GM23338 (cell line): ENCODE results near the gene MAST4. TPM values are rescaled to one million over a fixed set of nuclear protein-coding genes. Genes with fewer than 3 reads are reported as not detected.

Experiments used
- ATAC-seq: fragments of 200-7000 bp; cut with Tn5 transposase; 3 replicates; pipeline ENCODE4 v1.9.1; 2020
- DNase-seq: peaks from one replicate; pipeline ENCODE4 v3.0.0-alpha.2; 2015; ENCODE audit warnings: low spot score
- H2AFZ ChIP-seq: fragments of 200-600 bp; sonication (generic); 2 replicates; pipeline ENCODE4 v1.8.0; 2016; ENCODE audit warnings: antibody characterized with exemption, mild to moderate bottlenecking, moderate library complexity
- H3F3A ChIP-seq: fragments of 200-600 bp; sonication (generic); replicated peaks from 2 replicates; pipeline ENCODE4 v1.8.0; 2017; ENCODE audit warnings: antibody characterized with exemption, mixed run types, low read depth
- H3K27ac ChIP-seq: fragments of 200-600 bp; sonication (generic); 2 replicates; pipeline ENCODE4 v1.6.1; 2016; ENCODE audit warnings: low read depth
- H3K27me3 ChIP-seq: fragments of 200-600 bp; sonication (generic); 2 replicates; pipeline ENCODE4 v1.8.0; 2016; ENCODE audit warnings: mild to moderate bottlenecking, mixed run types, moderate library complexity; ENCODE audit not compliant: insufficient read depth
- H3K36me3 ChIP-seq: fragments of 200-600 bp; sonication (generic); 2 replicates; pipeline ENCODE4 v1.8.0; 2016; ENCODE audit warnings: mild to moderate bottlenecking; ENCODE audit not compliant: insufficient read depth
- H3K4me1 ChIP-seq: fragments of 200-600 bp; sonication (generic); 2 replicates; pipeline ENCODE4 v1.8.0; 2016; ENCODE audit warnings: mild to moderate bottlenecking, moderate library complexity; ENCODE audit not compliant: insufficient read depth
- H3K4me2 ChIP-seq: fragments of 200-600 bp; sonication (generic); 2 replicates; pipeline ENCODE4 v1.7.1; 2017; ENCODE audit warnings: mixed run types
- H3K4me3 ChIP-seq: fragments of 200-600 bp; sonication (generic); 2 replicates; pipeline ENCODE4 v1.6.1; 2016; ENCODE audit warnings: mixed run types
- H3K79me2 ChIP-seq: fragments of 200-600 bp; sonication (generic); replicated peaks from 2 replicates; pipeline ENCODE4 v1.8.0; 2017; ENCODE audit warnings: mild to moderate bottlenecking; ENCODE audit not compliant: insufficient read depth
- H3K9me2 ChIP-seq: fragments of 200-600 bp; sonication (generic); 2 replicates; pipeline ENCODE4 v1.8.0; 2017; ENCODE audit not compliant: insufficient read depth
- H4K20me1 ChIP-seq: fragments of 200-600 bp; sonication (generic); replicated peaks from 2 replicates; pipeline ENCODE4 v1.8.0; 2017; ENCODE audit warnings: mild to moderate bottlenecking; ENCODE audit not compliant: insufficient read depth
- H3K27ac Mint-ChIP-seq: 2 replicates; pipeline ENCODE4 v1.8.0; 2020; ENCODE audit warnings: inconsistent platforms, mild to moderate bottlenecking, moderate library complexity, mixed read lengths
- H3K27me3 Mint-ChIP-seq: 3 replicates; pipeline ENCODE4 v1.8.0; 2022; ENCODE audit warnings: low read depth, mild to moderate bottlenecking, moderate library complexity, mixed read lengths, inconsistent platforms; ENCODE audit not compliant: insufficient read depth, poor library complexity
- H3K36me3 Mint-ChIP-seq: 3 replicates; pipeline ENCODE4 v1.8.0; 2021; ENCODE audit warnings: low read depth, mild to moderate bottlenecking, inconsistent platforms, moderate library complexity, mixed read lengths
- H3K4me1 Mint-ChIP-seq: 3 replicates; pipeline ENCODE4 v1.8.0; 2020; ENCODE audit warnings: mild to moderate bottlenecking, inconsistent platforms, mixed read lengths
- H3K4me3 Mint-ChIP-seq: 3 replicates; pipeline ENCODE4 v1.8.0; 2021; ENCODE audit warnings: moderate library complexity, mild to moderate bottlenecking, inconsistent platforms, mixed read lengths
- H3K9me3 Mint-ChIP-seq: 3 replicates; pipeline ENCODE4 v1.8.0; 2020; ENCODE audit warnings: moderate library complexity, mild to moderate bottlenecking, inconsistent platforms, mixed read lengths
- CTCF ChIP-seq, 2 experiments: fragments of 200-600 bp in 1 of 2; sonication (generic) in 1 of 2; conservative IDR thresholded peaks; 2 replicates each; pipeline versions ENCODE4 v1.5.1 to v1.6.1; 2016 to 2017; ENCODE audit warnings: antibody characterized with exemption in 2 of 2, low read depth in 2 of 2, mild to moderate bottlenecking in 2 of 2, moderate library complexity in 1 of 2
- EZH2 ChIP-seq: fragments of 200-600 bp; sonication (generic); IDR thresholded peaks from one replicate; pipeline ENCODE4 v1.8.0; 2017; ENCODE audit warnings: antibody characterized with exemption, mild to moderate bottlenecking, low read depth; ENCODE audit not compliant: unreplicated experiment
- polyA plus RNA-seq: library from polyadenylated mRNA; unstranded; fragments of >200 nt; fragmentation: Nextera tagmentation; extraction: Ambion mirVana; gene quantifications from 2 replicates; pipeline ENCODE4 v1.2.1, GENCODE V29; 2016
- total RNA-seq: library from RNA; depleted of rRNA; stranded (reverse); fragments of >200 nt; shearing (Covaris generic); gene quantifications from 2 replicates; pipeline ENCODE4 v1.2.3, GENCODE V29; 2014
- TF ChIP-seq, protein P1 (sequence below): fragments of 250-450 bp; sonication (Bioruptor Pico); IDR thresholded peaks from 2 replicates; pipeline ENCODE4 v1.5.0; 2020; ENCODE audit warnings: mild to moderate bottlenecking, moderate library complexity

The MAST4 gene
- total and polyA plus RNA-seq, 2 experiments from 2014 or later: 3.6 to 8.5 TPM

GRCh38 chr5:66864240-66864884 lies 268.2 kb downstream of the MAST4 start:
- Histone ChIP-seq H4K20me1 (no peaks in the 10 kb centered on the region), H3K4me3 (no peak overlapping the region), H3K4me2 (no peak overlapping the region), H2AFZ (no peak overlapping the region), H3K4me1 (peaks cover 30% of the 10 kb centered on the region), H3K79me2 (no peaks in the 10 kb centered on the region), H3F3A (no peaks in the 10 kb centered on the region), H3K27ac (no peak overlapping the region), H3K27me3 (no peaks in the 10 kb centered on the region), H3K9me2 (no peaks in the 10 kb centered on the region), H3K36me3 (no peaks in the 10 kb centered on the region)
- Mint-ChIP-seq H3K36me3 (no peaks in the 10 kb centered on the region), H3K9me3 (no peaks in the 10 kb centered on the region), H3K27ac (no peak overlapping the region), H3K4me1 (peaks cover 45% of the 10 kb centered on the region), H3K27me3 (no peaks in the 10 kb centered on the region), H3K4me3 (no peak overlapping the region)
- TF ChIP-seq EZH2 (no peak), CTCF (conservative IDR thresholded peaks at IDR 0.05; ENCODE audit: low read depth in 2 of 2) (peak; percentile 69 to 88)
- TF ChIP-seq, protein P1, sequence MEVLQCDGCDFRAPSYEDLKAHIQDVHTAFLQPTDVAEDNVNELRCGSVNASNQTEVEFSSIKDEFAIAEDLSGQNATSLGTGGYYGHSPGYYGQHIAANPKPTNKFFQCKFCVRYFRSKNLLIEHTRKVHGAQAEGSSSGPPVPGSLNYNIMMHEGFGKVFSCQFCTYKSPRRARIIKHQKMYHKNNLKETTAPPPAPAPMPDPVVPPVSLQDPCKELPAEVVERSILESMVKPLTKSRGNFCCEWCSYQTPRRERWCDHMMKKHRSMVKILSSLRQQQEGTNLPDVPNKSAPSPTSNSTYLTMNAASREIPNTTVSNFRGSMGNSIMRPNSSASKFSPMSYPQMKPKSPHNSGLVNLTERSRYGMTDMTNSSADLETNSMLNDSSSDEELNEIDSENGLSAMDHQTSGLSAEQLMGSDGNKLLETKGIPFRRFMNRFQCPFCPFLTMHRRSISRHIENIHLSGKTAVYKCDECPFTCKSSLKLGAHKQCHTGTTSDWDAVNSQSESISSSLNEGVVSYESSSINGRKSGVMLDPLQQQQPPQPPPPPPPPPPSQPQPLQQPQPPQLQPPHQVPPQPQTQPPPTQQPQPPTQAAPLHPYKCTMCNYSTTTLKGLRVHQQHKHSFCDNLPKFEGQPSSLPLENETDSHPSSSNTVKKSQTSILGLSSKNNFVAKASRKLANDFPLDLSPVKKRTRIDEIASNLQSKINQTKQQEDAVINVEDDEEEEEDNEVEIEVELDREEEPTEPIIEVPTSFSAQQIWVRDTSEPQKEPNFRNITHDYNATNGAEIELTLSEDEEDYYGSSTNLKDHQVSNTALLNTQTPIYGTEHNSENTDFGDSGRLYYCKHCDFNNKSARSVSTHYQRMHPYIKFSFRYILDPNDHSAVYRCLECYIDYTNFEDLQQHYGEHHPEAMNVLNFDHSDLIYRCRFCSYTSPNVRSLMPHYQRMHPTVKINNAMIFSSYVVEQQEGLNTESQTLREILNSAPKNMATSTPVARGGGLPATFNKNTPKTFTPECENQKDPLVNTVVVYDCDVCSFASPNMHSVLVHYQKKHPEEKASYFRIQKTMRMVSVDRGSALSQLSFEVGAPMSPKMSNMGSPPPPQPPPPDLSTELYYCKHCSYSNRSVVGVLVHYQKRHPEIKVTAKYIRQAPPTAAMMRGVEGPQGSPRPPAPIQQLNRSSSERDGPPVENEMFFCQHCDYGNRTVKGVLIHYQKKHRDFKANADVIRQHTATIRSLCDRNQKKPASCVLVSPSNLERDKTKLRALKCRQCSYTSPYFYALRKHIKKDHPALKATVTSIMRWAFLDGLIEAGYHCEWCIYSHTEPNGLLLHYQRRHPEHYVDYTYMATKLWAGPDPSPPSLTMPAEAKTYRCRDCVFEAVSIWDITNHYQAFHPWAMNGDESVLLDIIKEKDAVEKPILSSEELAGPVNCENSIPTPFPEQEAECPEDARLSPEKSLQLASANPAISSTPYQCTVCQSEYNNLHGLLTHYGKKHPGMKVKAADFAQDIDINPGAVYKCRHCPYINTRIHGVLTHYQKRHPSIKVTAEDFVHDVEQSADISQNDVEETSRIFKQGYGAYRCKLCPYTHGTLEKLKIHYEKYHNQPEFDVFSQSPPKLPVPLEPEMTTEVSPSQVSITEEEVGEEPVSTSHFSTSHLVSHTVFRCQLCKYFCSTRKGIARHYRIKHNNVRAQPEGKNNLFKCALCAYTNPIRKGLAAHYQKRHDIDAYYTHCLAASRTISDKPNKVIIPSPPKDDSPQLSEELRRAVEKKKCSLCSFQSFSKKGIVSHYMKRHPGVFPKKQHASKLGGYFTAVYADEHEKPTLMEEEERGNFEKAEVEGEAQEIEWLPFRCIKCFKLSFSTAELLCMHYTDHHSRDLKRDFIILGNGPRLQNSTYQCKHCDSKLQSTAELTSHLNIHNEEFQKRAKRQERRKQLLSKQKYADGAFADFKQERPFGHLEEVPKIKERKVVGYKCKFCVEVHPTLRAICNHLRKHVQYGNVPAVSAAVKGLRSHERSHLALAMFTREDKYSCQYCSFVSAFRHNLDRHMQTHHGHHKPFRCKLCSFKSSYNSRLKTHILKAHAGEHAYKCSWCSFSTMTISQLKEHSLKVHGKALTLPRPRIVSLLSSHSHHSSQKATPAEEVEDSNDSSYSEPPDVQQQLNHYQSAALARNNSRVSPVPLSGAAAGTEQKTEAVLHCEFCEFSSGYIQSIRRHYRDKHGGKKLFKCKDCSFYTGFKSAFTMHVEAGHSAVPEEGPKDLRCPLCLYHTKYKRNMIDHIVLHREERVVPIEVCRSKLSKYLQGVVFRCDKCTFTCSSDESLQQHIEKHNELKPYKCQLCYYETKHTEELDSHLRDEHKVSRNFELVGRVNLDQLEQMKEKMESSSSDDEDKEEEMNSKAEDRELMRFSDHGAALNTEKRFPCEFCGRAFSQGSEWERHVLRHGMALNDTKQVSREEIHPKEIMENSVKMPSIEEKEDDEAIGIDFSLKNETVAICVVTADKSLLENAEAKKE (CRISPR knock-in tag): peak; percentile 84; the same call in 1 of the 2 replicates
- ATAC-seq: peak; percentile 74
- peak; percentile 59 for DNase-seq
